ENCODE results near the gene CSF1.

The CSF1 gene

GRCh38 chr1:109883248-109883955 is 27.2 kb upstream of the CSF1 start:
- DNase-seq (ENCODE audit: low read depth): peak; percentile 29

DNA sequence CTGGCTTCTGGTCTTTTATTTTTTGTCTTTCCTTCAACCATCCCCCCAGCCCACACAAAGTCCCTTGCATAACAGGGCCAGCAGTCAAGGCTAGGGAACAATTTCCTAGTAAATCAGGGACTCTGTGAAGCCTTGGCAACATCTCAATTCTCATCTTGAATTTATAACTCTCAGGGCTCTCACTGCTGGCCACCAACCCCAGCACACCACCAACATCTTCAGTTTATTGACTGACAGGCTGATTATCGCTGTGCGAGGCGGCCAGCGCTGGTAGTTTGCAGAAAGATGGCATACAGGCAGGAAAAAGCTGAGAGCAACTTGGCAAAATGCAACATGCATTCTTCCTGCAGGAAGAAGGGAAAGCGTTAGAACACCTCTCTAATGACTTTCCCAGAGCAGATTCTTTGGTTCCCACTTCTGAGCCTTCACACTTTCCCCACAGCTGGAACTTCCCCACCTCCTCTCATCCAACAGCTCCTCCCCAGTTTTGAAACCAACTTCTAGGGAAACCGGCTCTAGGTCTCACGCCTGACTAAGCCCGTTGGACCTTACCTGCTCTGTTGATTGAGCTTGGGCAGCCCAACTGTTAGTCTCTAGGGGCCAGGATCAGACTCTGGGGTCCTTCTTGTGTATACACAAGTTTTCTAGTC is 26.3 kb upstream of the CSF1 start:
- no peak for DNase-seq (ENCODE audit: low read depth)

DNA sequence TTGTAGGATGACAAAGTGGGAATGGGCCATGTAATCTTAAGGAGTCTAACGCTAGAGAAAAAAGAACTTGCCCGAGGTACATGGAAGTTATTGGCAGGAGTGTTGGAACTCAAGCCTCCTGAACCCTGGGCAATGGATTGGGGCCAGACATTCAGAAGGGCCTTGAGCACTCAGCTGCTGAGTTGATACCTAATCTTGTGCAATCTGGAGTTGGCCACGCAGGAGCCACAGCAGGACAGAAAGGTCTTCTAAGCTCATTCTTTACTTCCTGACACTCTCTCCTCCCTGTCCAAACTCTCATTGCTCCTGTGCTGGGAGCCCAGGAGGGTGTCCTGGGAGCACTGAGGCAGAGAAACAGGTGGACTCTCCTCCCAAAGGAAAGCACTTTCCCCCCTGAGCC is 25.1 kb upstream of the CSF1 start:
- peak; percentile 24 for DNase-seq (ENCODE audit: low read depth)

DNA sequence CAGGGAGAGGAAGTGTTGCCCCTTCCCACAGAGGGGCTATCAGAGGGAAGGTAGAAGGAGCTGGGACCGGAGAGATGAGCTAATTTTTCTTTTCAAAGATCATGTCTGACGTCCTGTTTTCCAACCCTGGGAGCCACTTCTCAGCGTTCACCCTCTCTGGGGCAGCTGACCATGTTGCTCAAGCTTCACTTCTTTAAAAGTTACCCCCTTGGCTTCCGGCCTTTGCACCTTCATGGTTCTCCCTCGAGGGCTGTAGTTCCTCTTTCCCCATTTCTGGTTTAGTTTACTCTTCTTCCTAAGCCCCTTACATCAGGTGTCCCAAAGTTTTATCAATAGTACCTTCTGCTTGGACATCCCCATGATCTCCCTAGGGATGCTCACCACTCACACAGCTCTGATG is 23.8 kb upstream of the CSF1 start:
- DNase-seq (ENCODE audit: low read depth): no peak

GRCh38 chr1:109887271-109887670 is 23.4 kb upstream of the CSF1 start:
- no peak for DNase-seq (ENCODE audit: low read depth)

- DNase-seq (ENCODE audit: low read depth): no peak
Measured at GRCh38 chr1:109887884-109888283, 22.8 kb upstream of the CSF1 start.

- DNase-seq (ENCODE audit: low read depth): no peak
Measured at GRCh38 chr1:109889094-109889493, 21.6 kb upstream of the CSF1 start.

- DNase-seq (ENCODE audit: low read depth): no peak
Measured at GRCh38 chr1:109890115-109890953, 20.3 kb upstream of the CSF1 start.

- DNase-seq (ENCODE audit: low read depth): no peak
Measured at GRCh38 chr1:109891930-109892329, 18.7 kb upstream of the CSF1 start.

- peak; percentile 39 for DNase-seq (ENCODE audit: low read depth)
Measured at GRCh38 chr1:109892561-109893368, 17.9 kb upstream of the CSF1 start.

DNA sequence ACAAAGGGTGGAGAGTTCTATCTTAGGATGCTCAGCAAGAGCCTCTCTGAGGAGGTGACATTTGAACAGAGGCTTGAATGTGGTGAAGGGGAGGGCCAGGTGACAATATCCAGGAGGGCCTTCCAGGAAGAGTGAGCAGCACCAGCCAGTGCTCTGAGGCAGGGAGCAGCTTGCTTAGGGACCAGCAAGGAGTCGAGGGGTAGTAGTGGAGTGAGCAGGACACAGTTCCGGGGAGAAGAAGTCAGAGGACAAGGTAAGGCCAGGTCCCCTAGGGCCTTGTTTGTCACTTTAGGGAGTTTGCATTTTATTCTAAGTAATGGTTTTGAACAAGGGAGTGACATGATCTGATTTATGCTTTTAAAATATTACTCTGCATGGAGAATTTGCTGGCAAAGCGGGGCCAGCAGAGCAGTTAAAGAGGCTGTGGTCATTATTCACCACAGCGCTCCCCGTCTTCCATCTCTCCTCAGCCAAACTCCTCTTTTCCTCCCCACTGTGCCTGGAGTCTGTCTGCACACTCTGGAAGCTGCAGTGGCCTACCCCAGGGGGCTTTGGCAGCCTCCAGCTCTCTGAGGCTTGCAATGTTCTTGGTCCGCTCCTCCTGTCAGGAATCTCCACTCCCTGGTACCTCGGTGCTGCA is 17.0 kb upstream of the CSF1 start:
- DNase-seq (ENCODE audit: low read depth): no peak

DNA sequence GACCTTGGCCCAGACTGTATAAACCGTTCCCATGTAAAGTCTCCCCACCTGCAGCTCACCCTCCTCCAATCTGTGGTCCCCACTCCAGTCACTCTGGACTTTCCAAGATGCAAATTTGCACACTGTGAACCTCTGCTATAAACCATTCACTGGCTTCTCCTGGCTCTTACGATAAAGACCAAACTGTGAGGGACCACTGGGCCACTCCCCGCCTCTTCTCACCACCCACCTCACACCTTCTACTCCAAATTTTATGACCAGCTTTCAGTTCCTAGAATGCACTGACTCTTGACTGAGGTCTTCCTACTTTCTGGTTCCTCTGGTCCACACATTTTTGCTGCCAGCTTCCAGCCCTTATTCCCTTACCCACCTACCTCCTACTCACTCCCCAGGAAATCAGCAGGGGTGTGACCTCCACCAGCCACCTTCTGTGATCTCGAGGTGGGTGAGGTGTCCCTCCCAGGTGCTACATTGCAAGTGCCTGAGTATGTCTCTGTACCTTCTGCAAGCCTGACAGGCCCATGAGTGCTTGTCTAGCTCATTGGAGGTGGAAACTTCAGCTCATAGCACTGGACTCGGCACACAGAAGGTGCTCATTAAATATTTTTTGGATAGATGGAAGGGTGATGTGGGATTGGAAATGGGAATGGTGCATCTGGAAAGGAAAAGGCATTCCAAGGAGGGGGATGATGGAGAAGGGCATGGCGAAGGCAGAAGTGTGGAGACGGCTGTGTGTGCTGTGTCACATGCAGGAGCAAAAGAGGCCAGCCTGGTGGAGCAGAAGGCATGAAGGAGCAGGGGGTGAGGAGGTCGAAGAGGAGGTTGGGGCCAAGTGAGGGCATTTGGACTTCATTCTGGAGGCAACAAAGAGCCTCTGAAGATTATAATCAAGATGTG is 15.6 kb upstream of the CSF1 start:
- no peak for DNase-seq (ENCODE audit: low read depth)

- peak; percentile 66 for DNase-seq (ENCODE audit: low read depth)
Measured at GRCh38 chr1:109895720-109896504, 14.7 kb upstream of the CSF1 start.

- no peak for DNase-seq (ENCODE audit: low read depth)
Measured at GRCh38 chr1:109896681-109897080, 14.0 kb upstream of the CSF1 start.

DNA sequence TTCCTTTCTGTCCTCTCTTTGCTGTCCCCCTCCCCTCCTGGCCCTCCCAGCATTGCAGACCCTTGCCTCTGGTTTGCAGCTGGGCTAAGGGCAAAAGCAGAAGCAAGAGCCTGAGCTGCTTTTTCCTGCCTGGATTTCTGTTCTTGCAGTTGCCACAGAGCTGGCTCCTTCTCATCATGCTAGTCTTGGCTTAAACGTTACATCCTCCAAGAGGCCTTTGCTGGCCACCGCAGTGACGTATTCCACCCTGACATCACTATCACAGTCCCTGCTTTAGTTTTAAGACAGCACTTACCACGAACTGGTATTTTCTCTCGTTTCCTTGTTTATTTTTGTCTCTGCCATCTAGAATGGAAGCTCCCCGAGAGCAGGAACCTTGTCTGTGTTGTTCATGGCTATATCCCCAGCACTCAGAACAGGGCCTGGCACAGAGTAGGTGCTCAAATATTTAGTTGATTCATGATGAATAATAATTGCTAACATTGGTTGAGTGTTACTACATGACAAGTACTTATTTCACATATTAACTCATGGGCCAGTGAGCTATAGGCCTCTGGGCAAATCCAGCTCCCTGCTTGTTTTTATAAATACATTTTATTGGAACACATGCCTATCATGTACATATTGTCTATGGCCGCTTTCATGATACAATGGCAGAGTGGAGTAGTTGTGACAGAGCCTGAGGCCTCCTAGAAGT is 13.2 kb upstream of the CSF1 start:
- no peak for DNase-seq (ENCODE audit: low read depth)

GRCh38 chr1:109898842-109899241 is 11.8 kb upstream of the CSF1 start:
- DNase-seq (ENCODE audit: low read depth): no peak

GRCh38 chr1:109901141-109901523 is 9.5 kb upstream of the CSF1 start:
- DNase-seq (ENCODE audit: low read depth): no peak

DNA sequence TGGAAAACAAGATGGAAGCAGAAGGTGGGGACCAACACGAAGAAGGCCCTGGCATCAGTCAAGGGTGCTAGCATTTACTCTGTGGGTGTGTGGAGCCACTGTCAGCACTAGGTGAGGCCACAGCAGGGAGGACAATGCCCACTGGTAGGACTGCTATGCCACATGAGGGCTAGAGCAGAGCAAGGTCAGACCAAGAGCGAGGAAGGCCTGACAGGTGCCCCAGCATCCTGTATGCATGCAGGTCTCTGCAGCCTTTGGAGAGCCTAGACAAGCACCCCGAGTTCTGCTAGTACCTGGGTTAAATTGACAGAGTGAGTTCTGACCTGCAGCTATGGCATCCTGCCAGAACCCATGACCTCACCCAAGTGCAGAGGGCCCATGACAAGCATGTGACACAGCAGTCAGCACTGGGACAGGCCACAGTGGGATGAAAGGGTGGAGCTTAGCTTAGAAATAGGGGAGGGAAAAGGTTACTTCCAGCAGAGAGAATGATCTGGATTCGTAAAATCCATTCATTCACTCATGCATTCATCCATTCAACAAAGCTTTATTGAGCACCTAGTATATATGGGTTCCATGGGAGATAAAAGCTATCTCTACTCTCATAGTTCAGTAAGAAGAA is 9.0 kb upstream of the CSF1 start:
- DNase-seq (ENCODE audit: low read depth): no peak
